Tongue (tissue), 2 donors: ENCODE data around the gene STK26. TPM values are rescaled to one million over a fixed set of nuclear protein-coding genes. Genes with fewer than 3 reads are reported as not detected.
"Not testable (repeated sequence)": the region's sequence is repeated elsewhere in the genome, so short reads cannot be mapped to it uniquely, and the experiment has no call there.

Source experiments
- DNase-seq: peaks from one replicate; pipeline ENCODE4 v3.0.0-alpha.2; 2015
- total RNA-seq: library from RNA; depleted of rRNA; stranded (reverse); fragments of >200 nt; gene quantifications from one replicate; pipeline ENCODE4 v1.2.3, GENCODE V29; 2014

The STK26 gene
- total RNA-seq, 1 donor from 2014 or later, result 21.7 TPM

- no peak for DNase-seq
Observed at GRCh38 chrX:132094164-132094563, 71.1 kb downstream of the STK26 start.

GRCh38 chrX:132098704-132099103 is 75.6 kb downstream of the STK26 start:
- DNase-seq, result not testable (repeated sequence)

- DNase-seq, result no peak
Observed at GRCh38 chrX:132101206-132101605, 78.1 kb downstream of the STK26 start.

- DNase-seq, result no peak
Observed at GRCh38 chrX:132101799-132102198, 78.7 kb downstream of the STK26 start.

GRCh38 chrX:132107291-132107690 is 84.2 kb downstream of the STK26 start:
- DNase-seq, result no peak

- no peak for DNase-seq
Observed at GRCh38 chrX:132114607-132115006, 91.5 kb downstream of the STK26 start.

GRCh38 chrX:132115792-132116191 is 92.7 kb downstream of the STK26 start:
- no peak for DNase-seq

GRCh38 chrX:132118358-132118757 is 95.3 kb downstream of the STK26 start:
- no peak for DNase-seq

- DNase-seq, result no peak
Observed at GRCh38 chrX:132119283-132119682, 96.2 kb downstream of the STK26 start.

- no peak for DNase-seq
Observed at GRCh38 chrX:132119821-132120515, 96.9 kb downstream of the STK26 start.

- DNase-seq, result no peak
Observed at GRCh38 chrX:132120913-132121312, 97.8 kb downstream of the STK26 start.

Other genes with a start within 250 kb of the STK26 start
- gene FRMD7, start 104.7 kb downstream of the STK26 start, total RNA-seq, result 0.82 TPM
- gene RAP2C, start 196.1 kb downstream of the STK26 start, total RNA-seq, result 32.9 TPM